ENCODE results near the gene KCNMA1. TPM values are rescaled to one million over a fixed set of nuclear protein-coding genes. Genes with fewer than 3 reads are reported as not detected.

KCNMA1 gene
- total RNA-seq, 1 donor from 2014 or later = 30.1 TPM

- Mint-ChIP-seq H3K4me1 (ENCODE audit: unreplicated experiment) (no peaks in the 10 kb centered on the region), H3K9me3 (no peaks in the 10 kb centered on the region), H3K27me3 (no peaks in the 10 kb centered on the region), H3K4me3 (no peak overlapping the region), H3K27ac (no peak overlapping the region), H3K36me3 (peaks cover 3% of the 10 kb centered on the region)
- no peak for DNase-seq (ENCODE audit: extremely low spot score, unreplicated experiment)
- TF ChIP-seq CTCF (conservative IDR thresholded peaks at IDR 0.05) = no peak
Measured at GRCh38 chr10:77424257-77424656, 213.4 kb downstream of the KCNMA1 start.

- no peak overlapping the region for H3K4me3 Mint-ChIP-seq
- H3K27ac Mint-ChIP-seq = no peak overlapping the region
- no peak for TF ChIP-seq CTCF (conservative IDR thresholded peaks at IDR 0.05)
- no peak for DNase-seq (ENCODE audit: extremely low spot score, unreplicated experiment)
- H3K9me3 Mint-ChIP-seq = no peaks in the 10 kb centered on the region
- H3K4me1 Mint-ChIP-seq (ENCODE audit: unreplicated experiment) = peaks cover 2% of the 10 kb centered on the region
- no peaks in the 10 kb centered on the region for H3K27me3 Mint-ChIP-seq
- H3K36me3 Mint-ChIP-seq = peaks cover 3% of the 10 kb centered on the region
Measured at GRCh38 chr10:77422491-77423338, 214.9 kb downstream of the KCNMA1 start.

GRCh38 chr10:77421591-77421990, 216.0 kb downstream of the KCNMA1 start:
- Mint-ChIP-seq H3K27ac (no peak overlapping the region), H3K27me3 (peaks cover 3% of the 10 kb centered on the region), H3K4me1 (ENCODE audit: unreplicated experiment) (peaks cover 13% of the 10 kb centered on the region), H3K36me3 (peaks cover 3% of the 10 kb centered on the region), H3K4me3 (no peak overlapping the region), H3K9me3 (no peaks in the 10 kb centered on the region)
- TF ChIP-seq CTCF (conservative IDR thresholded peaks at IDR 0.05) = no peak
- no peak for DNase-seq (ENCODE audit: extremely low spot score, unreplicated experiment)

- peaks cover 18% of the 10 kb centered on the region for H3K4me1 Mint-ChIP-seq (ENCODE audit: unreplicated experiment)
- H3K9me3 Mint-ChIP-seq = no peaks in the 10 kb centered on the region
- H3K36me3 Mint-ChIP-seq = peaks cover 3% of the 10 kb centered on the region
- no peak for DNase-seq (ENCODE audit: extremely low spot score, unreplicated experiment)
- H3K27me3 Mint-ChIP-seq = peaks cover 3% of the 10 kb centered on the region
- no peak overlapping the region for H3K27ac Mint-ChIP-seq
- no peak for TF ChIP-seq CTCF (conservative IDR thresholded peaks at IDR 0.05)
- no peak overlapping the region for H3K4me3 Mint-ChIP-seq
Measured at GRCh38 chr10:77420947-77421523, 216.6 kb downstream of the KCNMA1 start.

GRCh38 chr10:77419979-77420378, 217.6 kb downstream of the KCNMA1 start:
- Mint-ChIP-seq H3K27ac (no peak overlapping the region), H3K4me1 (ENCODE audit: unreplicated experiment) (peaks cover 26% of the 10 kb centered on the region), H3K27me3 (peaks cover 3% of the 10 kb centered on the region), H3K9me3 (no peaks in the 10 kb centered on the region), H3K36me3 (peaks cover 3% of the 10 kb centered on the region), H3K4me3 (no peak overlapping the region)
- no peak for TF ChIP-seq CTCF (conservative IDR thresholded peaks at IDR 0.05)
- DNase-seq (ENCODE audit: extremely low spot score, unreplicated experiment) = no peak
